ENCODE results near the gene PAPPA. TPM values are rescaled to one million over a fixed set of nuclear protein-coding genes. Genes with fewer than 3 reads are reported as not detected.
A peak's percentile ranks its signal among the peaks of the same experiment; 100 is the strongest.

PAPPA gene
- total RNA-seq, 2 donors from 2014 or later: 2.4 to 9.8 TPM

GRCh38 chr9:116149844-116150243, 3.7 kb upstream of the PAPPA start:
- no peak for DNase-seq
- intact Hi-C loops (cut with DNase I): loop anchor here (2.0 to 10.0 kb wide), 7 partner anchors 265 to 558 kb away; no protein-coding TSS in a partner anchor
- ATAC-seq: no peak

- intact Hi-C loops (cut with DNase I): loop anchor here (2.0 to 10.0 kb wide), 5 partner anchors 341 to 511 kb away; no protein-coding TSS in a partner anchor
- no peak for ATAC-seq
- DNase-seq: no peak
These were observed 2.4 kb upstream of the PAPPA start for GRCh38 chr9:116151199-116151598.

GRCh38 chr9:116151966-116152381, 1.6 kb upstream of the PAPPA start:
- ATAC-seq (no peak), DNase-seq (no peak)
- intact Hi-C loops (cut with DNase I): loop anchor here (2.0 to 10.0 kb wide), 5 partner anchors 340 to 510 kb away; no protein-coding TSS in a partner anchor

GRCh38 chr9:116152390-116152789, 1.2 kb upstream of the PAPPA start:
- intact Hi-C loops (cut with DNase I): loop anchor here (5.0 to 10.0 kb wide), 4 partner anchors 340 to 510 kb away; no protein-coding TSS in a partner anchor
- no peak for DNase-seq
- no peak for ATAC-seq

- peak in 1 of 2 donors; percentile 22 for ATAC-seq
- intact Hi-C loops (cut with DNase I): loop anchor here (5.0 to 10.0 kb wide), 4 partner anchors 339 to 509 kb away; no protein-coding TSS in a partner anchor
- DNase-seq: no peak
These were observed 438 bp upstream of the PAPPA start for GRCh38 chr9:116152941-116153764.

- ATAC-seq (peak; percentile 8 to 20), DNase-seq (peak; percentile 29)
- intact Hi-C loops (cut with DNase I): loop anchor here (5.0 to 10.0 kb wide), 4 partner anchors 338 to 508 kb away; no protein-coding TSS in a partner anchor
These were observed 864 bp downstream of the PAPPA start for GRCh38 chr9:116154334-116154975.

- ATAC-seq (peak in 1 of 2 donors; percentile 28), DNase-seq (peak; percentile 24)
- intact Hi-C loops (cut with DNase I): loop anchor here (5.0 to 10.0 kb wide), 5 partner anchors 337 to 507 kb away; no protein-coding TSS in a partner anchor
These were observed 1.5 kb downstream of the PAPPA start for GRCh38 chr9:116154976-116155697.

- DNase-seq (no peak), ATAC-seq (no peak)
- intact Hi-C loops (cut with DNase I): loop anchor here (5.0 to 10.0 kb wide), 3 partner anchors 397 to 499 kb away; no protein-coding TSS in a partner anchor
These were observed 2.1 kb downstream of the PAPPA start for GRCh38 chr9:116155698-116156039.

- intact Hi-C loops (cut with DNase I): loop anchor here (5.0 to 10.0 kb wide), 3 partner anchors 396 to 498 kb away; no protein-coding TSS in a partner anchor
- DNase-seq: peak; percentile 75
- peak; percentile 82 to 91 for ATAC-seq
These were observed 3.2 kb downstream of the PAPPA start for GRCh38 chr9:116156621-116157314.

GRCh38 chr9:116157436-116158138, 4.0 kb downstream of the PAPPA start:
- DNase-seq: no peak
- intact Hi-C loops (cut with DNase I): loop anchor here (5.0 to 10.0 kb wide), 3 partner anchors 395 to 497 kb away; no protein-coding TSS in a partner anchor
- ATAC-seq: peak in 1 of 2 donors; percentile 22

- no peak for DNase-seq
- ATAC-seq: no peak
- intact Hi-C loops (cut with DNase I): no loop called here
These were observed 7.3 kb downstream of the PAPPA start for GRCh38 chr9:116160676-116161571.

GRCh38 chr9:116162241-116162781, 8.7 kb downstream of the PAPPA start:
- intact Hi-C loops (cut with DNase I): no loop called here
- peak; percentile 35 to 75 for ATAC-seq
- DNase-seq: no peak

- intact Hi-C loops (cut with DNase I): no loop called here
- DNase-seq (no peak), ATAC-seq (no peak)
These were observed 9.9 kb downstream of the PAPPA start for GRCh38 chr9:116163293-116164055.

GRCh38 chr9:116165912-116166311, 12.3 kb downstream of the PAPPA start:
- no peak for ATAC-seq
- DNase-seq: no peak

GRCh38 chr9:116166713-116167112, 13.1 kb downstream of the PAPPA start:
- intact Hi-C loops (cut with DNase I): no loop called here
- ATAC-seq: no peak
- DNase-seq: no peak

More at GRCh38 chr9:116165912-116166311, 12.3 kb downstream of the PAPPA start:
- intact Hi-C loops (cut with DNase I): no loop called here

GRCh38 chr9:116168231-116168630, 14.6 kb downstream of the PAPPA start:
- no peak for ATAC-seq
- intact Hi-C loops (cut with DNase I): no loop called here
- no peak for DNase-seq

Measured in left cardiac atrium (tissue), 4 donors.